Ovary (tissue), 9 donors: ENCODE results near the gene MRPS23. TPM values are rescaled to one million over a fixed set of nuclear protein-coding genes. Genes with fewer than 3 reads are reported as not detected.

ENCODE experiments used
- DNase-seq, 5 donors: peaks; one replicate each; pipeline ENCODE4 v3.0.0-alpha.2; 2019 to 2020
- H3K27ac ChIP-seq, 2 donors: fragments of 200-600 bp; one replicate each; pipeline versions ENCODE4 v1.5.1 to v1.8.0; 2019 to 2022
- H3K27me3 ChIP-seq: fragments of 200-600 bp; one replicate; pipeline ENCODE4 v1.8.0; 2022
- H3K36me3 ChIP-seq: fragments of 200-600 bp; sonication (generic); one replicate; pipeline ENCODE4 v1.5.1; 2019
- H3K4me1 ChIP-seq: one replicate; pipeline ENCODE4 v1.8.1; 2013; ENCODE audit warnings: mild to moderate bottlenecking, moderate library complexity; ENCODE audit not compliant: insufficient read depth
- H3K4me3 ChIP-seq: fragments of 200-600 bp; sonication (generic); one replicate; pipeline ENCODE4 v1.5.1; 2017
- H3K9me3 ChIP-seq, 2 donors: fragments of 200-600 bp in 1 of 2; sonication (generic) in 1 of 2; one replicate each; pipeline versions ENCODE4 v1.5.1 to v1.8.1; 2013 to 2019; ENCODE audit warnings: mild to moderate bottlenecking in 1 of 2, moderate library complexity in 1 of 2
- CTCF ChIP-seq, 3 donors: fragments of 450-650 bp in 2 of 3; fragments of 200-600 bp in 1 of 3; IDR thresholded peaks; one replicate each; pipeline versions ENCODE4 v1.5.1 to v1.8.0; 2016 to 2022; ENCODE audit warnings: antibody characterized with exemption in 3 of 3, mild to moderate bottlenecking in 1 of 3
- EP300 ChIP-seq: sonication (generic); formaldehyde crosslinking; IDR thresholded peaks from one replicate; pipeline ENCODE4 v1.6.1; 2017; ENCODE audit warnings: antibody characterized with exemption
- POLR2A ChIP-seq: fragments of 450-650 bp; IDR thresholded peaks from one replicate; pipeline ENCODE4 v1.6.1; 2017; ENCODE audit warnings: antibody characterized with exemption, mild to moderate bottlenecking, moderate library complexity
- WGBS, 3 donors: extraction: QIAGEN DNeasy Blood & Tissue Kit in 1 of 3; methylation state at CpG; one replicate each; pipeline versions ENCODE4 v1.1.5 to v1.1.7; 2013 to 2017; 5-methylcytosine and 5-hydroxymethylcytosine counted together
- intact Hi-C, 4 donors: fragments of 100-400 bp; cut with DNase I; formaldehyde crosslinking; loops; one replicate each; pipeline versions ENCODE4 v1.11.0 to v1.15.1; 2022 to 2023
- polyA plus RNA-seq, 2 donors: library from polyadenylated mRNA; stranded (reverse); fragments of 200-250 nt in 1 of 2; fragments of 350-450 nt in 1 of 2; fragmentation: Illumina TruSeq in 1 of 2; extraction: RNeasy Lipid Tissue Mini Kit (QIAGEN cat#74804) in 1 of 2; gene quantifications; one replicate each; pipeline ENCODE4 v1.2.3, GENCODE V29; 2013 to 2014
- total RNA-seq, 7 donors: library from RNA; depleted of rRNA in 2 of 7; stranded (reverse); fragments of >200 nt in 2 of 7; fragmentation: NEBNext Ultra II Directional in 3 of 7; extraction: Animal tissue kit (Norgen Biotek cat#: 25700) in 3 of 7; gene quantifications; one replicate each; pipeline versions ENCODE4 v1.1.0 to v1.2.4, GENCODE V29; 2016 to 2023
- donor health status: DM: no; HTN: no; CAD: no; lungs with moderate emphysema.
- donor health status: DM: no; HTN: no; CAD: no.
- donor health status: Bipolar disorder and iron deficiency.
- donor health status: DM: yes; HTN: yes; CAD: no.
- donor health status: DM: no; HTN: no; CAD: no.
- donor health status: DM: yes; HTN: yes; CAD: no.

The MRPS23 gene
- total and polyA plus RNA-seq, 9 donors, result 12.2 to 37.9 (median 31.1) TPM

GRCh38 chr17:57895382-57896060 is 45.7 kb upstream of the MRPS23 start:
- 69 to 73% (median 70%) methylated on average over 8 of the region's 8 CpGs for WGBS, 3 donors
- Histone ChIP-seq H3K27me3 (no peaks in the 10 kb centered on the region), H3K27ac (peak overlapping the region in 1 of 2 donors; percentile 14), H3K9me3 (no peaks in the 10 kb centered on the region), H3K36me3 (no peaks in the 10 kb centered on the region), H3K4me1 (peaks cover 58% of the 10 kb centered on the region), H3K4me3 (no peak overlapping the region)
- TF ChIP-seq EP300 (no peak), CTCF (IDR thresholded peaks at IDR 0.05) (no peak), POLR2A (no peak)
- peak in 3 of 5 donors; percentile 58 to 64 (median 59) for DNase-seq
- intact Hi-C loops, result loop anchor here in 2 of 4 donors (5.0 to 10.0 kb wide), 2 partner anchors 42 to 59 kb away; partner anchors contain the start of gene CUEDC1 (in 1 of the 2)

- Histone ChIP-seq H3K4me3 (no peak overlapping the region), H3K27me3 (no peaks in the 10 kb centered on the region), H3K36me3 (no peaks in the 10 kb centered on the region), H3K27ac (no peak overlapping the region), H3K4me1 (peaks cover 63% of the 10 kb centered on the region), H3K9me3 (no peaks in the 10 kb centered on the region)
- no peak for TF ChIP-seq EP300
- TF ChIP-seq POLR2A, result no peak
- no peak for TF ChIP-seq CTCF (IDR thresholded peaks at IDR 0.05)
- 35 to 53% (median 42%) methylated on average over 1 of the region's 1 CpG for WGBS, 3 donors
- intact Hi-C loops, result loop anchor here in 3 of 4 donors (5.0 to 10.0 kb wide), 4 partner anchors 42 to 718 kb away; partner anchors contain the start of genes CUEDC1 (in 1 of the 3) and VEZF1 (in 1 of the 3)
- no peak for DNase-seq
These were observed 45.0 kb upstream of the MRPS23 start for GRCh38 chr17:57894848-57895247.

GRCh38 chr17:57892820-57893595 is 43.2 kb upstream of the MRPS23 start:
- Histone ChIP-seq H3K36me3 (no peaks in the 10 kb centered on the region), H3K4me1 (peaks cover 50% of the 10 kb centered on the region), H3K27ac (peak overlapping the region; percentile 39 to 73), H3K9me3 (no peaks in the 10 kb centered on the region), H3K4me3 (no peak overlapping the region), H3K27me3 (no peaks in the 10 kb centered on the region)
- WGBS, 3 donors, result 23 to 29% (median 23%) methylated on average over 14 to 16 of the region's 16 CpGs
- intact Hi-C loops, result loop anchor here in 3 of 4 donors (5.0 to 10.0 kb wide), 3 partner anchors 62 to 716 kb away; partner anchors contain the start of genes CUEDC1 (in 1 of the 3) and VEZF1 (in 1 of the 3)
- TF ChIP-seq CTCF (IDR thresholded peaks at IDR 0.05) (no peak), EP300 (peak; percentile 80)
- peak; percentile 68 to 91 (median 81) for DNase-seq

- peak; percentile 72 to 90 (median 86) for DNase-seq
- Histone ChIP-seq H3K27me3 (no peaks in the 10 kb centered on the region), H3K36me3 (no peaks in the 10 kb centered on the region), H3K9me3 (no peaks in the 10 kb centered on the region), H3K27ac (peak overlapping the region; percentile 35 to 73), H3K4me1 (peaks cover 50% of the 10 kb centered on the region), H3K4me3 (no peak overlapping the region)
- 33 to 40% (median 39%) methylated on average over 6 of the region's 6 CpGs for WGBS, 3 donors
- intact Hi-C loops, result loop anchor here in 3 of 4 donors (5.0 to 10.0 kb wide), 3 partner anchors 63 to 715 kb away; partner anchors contain the start of genes CUEDC1 (in 1 of the 3) and VEZF1 (in 1 of the 3)
- no peak for TF ChIP-seq EP300
- peak; percentile 59 to 84 (median 82) for TF ChIP-seq CTCF (IDR thresholded peaks at IDR 0.05)
These were observed 42.4 kb upstream of the MRPS23 start for GRCh38 chr17:57892146-57892819.
